IMR-90 (cell line): ENCODE data around the gene HHIPL1. TPM values are rescaled to one million over a fixed set of nuclear protein-coding genes. Genes with fewer than 3 reads are reported as not detected.

Source experiments
- ATAC-seq: fragments of 200-7000 bp; cut with Tn5 transposase; 2 replicates; pipeline ENCODE4 v1.9.1; 2020; ENCODE audit warnings: low read depth, mild to moderate bottlenecking, moderate library complexity
- BruUV-seq: library from RNA; stranded (reverse); fragments of 400-500 nt; replicated peaks from 2 replicates; lab custom pipeline; 2021; lab: Mats Ljungman, UMichigan
- CTCF ChIA-PET: fragments of 300-600 bp; formaldehyde crosslinking; extraction: SDS; loops from one replicate; lab custom pipeline; 2021; ENCODE audit warnings: antibody characterized with exemption; lab: Yijun Ruan, JAX
- POLR2A ChIA-PET: fragments of 300-600 bp; sonication (Branson Sonifier 250); formaldehyde crosslinking; loops from one replicate; lab custom pipeline; 2022; ENCODE audit warnings: antibody characterized with exemption; ENCODE audit not compliant: unreplicated experiment; lab: Charles Lee
- DNase-seq: peaks from one replicate; pipeline ENCODE4 v3.0.0; 2013
- H2AFZ ChIP-seq: replicated peaks from 2 replicates; pipeline ENCODE3; 2013; ENCODE audit warnings: low read length, mild to moderate bottlenecking; ENCODE audit not compliant: poor library complexity
- H2AK5ac ChIP-seq: 2 replicates; pipeline ENCODE4 v1.6.1; 2013; ENCODE audit warnings: low read depth, low read length, inconsistent platforms
- H2AK9ac ChIP-seq: replicated peaks from 2 replicates; pipeline ENCODE3; 2013; ENCODE audit warnings: mild to moderate bottlenecking, low read depth, low read length, moderate library complexity; ENCODE audit not compliant: poor library complexity
- H2BK120ac ChIP-seq: 2 replicates; pipeline ENCODE4 v1.6.1; 2013; ENCODE audit warnings: low read depth, low read length, inconsistent platforms
- H2BK15ac ChIP-seq: 3 replicates; pipeline ENCODE4 v1.6.1; 2013; ENCODE audit warnings: low read depth, low read length, inconsistent platforms
- H2BK20ac ChIP-seq: 2 replicates; pipeline ENCODE4 v1.6.1; 2013; ENCODE audit warnings: low read depth, mild to moderate bottlenecking, inconsistent platforms, low read length, moderate library complexity
- H2BK5ac ChIP-seq: 2 replicates; pipeline ENCODE4 v1.6.1; 2013; ENCODE audit warnings: mild to moderate bottlenecking, low read depth, low read length, inconsistent platforms; ENCODE audit not compliant: poor library complexity, severe bottlenecking
- H3K14ac ChIP-seq: replicated peaks from 2 replicates; pipeline ENCODE4 v1.6.1; 2013; ENCODE audit warnings: low read depth, low read length, inconsistent platforms
- H3K18ac ChIP-seq: 2 replicates; pipeline ENCODE4 v1.6.1; 2013; ENCODE audit warnings: low read depth, low read length, control low read depth
- H3K23ac ChIP-seq: 2 replicates; pipeline ENCODE4 v1.6.1; 2013; ENCODE audit warnings: low read depth, low read length, inconsistent platforms
- H3K27ac ChIP-seq: 2 replicates; pipeline ENCODE4 v1.5.1; 2013; ENCODE audit warnings: mild to moderate bottlenecking, control low read depth, low read length; ENCODE audit not compliant: insufficient read depth
- H3K27me3 ChIP-seq: 2 replicates; pipeline ENCODE4 v1.6.1; 2013; ENCODE audit warnings: low read length; ENCODE audit not compliant: control insufficient read depth, insufficient read depth
- H3K36me3 ChIP-seq: 2 replicates; pipeline ENCODE4 v1.6.1; 2013; ENCODE audit warnings: low read length, mixed read lengths; ENCODE audit not compliant: control insufficient read depth, insufficient read depth
- H3K4ac ChIP-seq: 2 replicates; pipeline ENCODE4 v1.6.1; 2013; ENCODE audit warnings: low read depth, low read length, inconsistent platforms
- H3K4me1 ChIP-seq: 2 replicates; pipeline ENCODE4 v1.6.1; 2013; ENCODE audit warnings: low read length, mixed read lengths; ENCODE audit not compliant: control insufficient read depth, insufficient read depth
- H3K4me2 ChIP-seq: 2 replicates; pipeline ENCODE4 v1.6.1; 2013; ENCODE audit warnings: low read depth, mild to moderate bottlenecking, control low read depth, low read length, moderate library complexity
- H3K4me3 ChIP-seq: 2 replicates; pipeline ENCODE4 v1.5.1; 2013; ENCODE audit warnings: low read depth, mild to moderate bottlenecking, control low read depth, low read length, moderate library complexity; ENCODE audit not compliant: insufficient read depth
- H3K56ac ChIP-seq: 2 replicates; pipeline ENCODE4 v1.6.1; 2013; ENCODE audit warnings: low read length, inconsistent platforms; ENCODE audit not compliant: insufficient read depth; ENCODE audit errors: extremely low read depth
- H3K79me1 ChIP-seq, 2 experiments: 2 replicates each; pipeline ENCODE4 v1.6.1; 2013; ENCODE audit warnings: low read length in 2 of 2, inconsistent platforms in 1 of 2, low read depth in 1 of 2
- H3K9ac ChIP-seq: 2 replicates; pipeline ENCODE4 v1.6.1; 2013; ENCODE audit warnings: low read depth, low read length, control low read depth
- H3K9me1 ChIP-seq: 2 replicates; pipeline ENCODE4 v1.6.1; 2013; ENCODE audit warnings: low read length, inconsistent platforms; ENCODE audit not compliant: insufficient read depth
- H3K9me3 ChIP-seq: 2 replicates; pipeline ENCODE4 v1.6.1; 2013; ENCODE audit warnings: low read length; ENCODE audit not compliant: control insufficient read depth, insufficient read depth
- H4K20me1 ChIP-seq: 2 replicates; pipeline ENCODE4 v1.6.1; 2013; ENCODE audit warnings: low read length, inconsistent platforms; ENCODE audit not compliant: insufficient read depth
- H4K5ac ChIP-seq: 2 replicates; pipeline ENCODE4 v1.6.1; 2013; ENCODE audit warnings: mild to moderate bottlenecking, low read depth, low read length, control low read depth
- H4K8ac ChIP-seq, 2 experiments: 2 replicates each; pipeline ENCODE4 v1.6.1; 2013; ENCODE audit warnings: low read depth in 2 of 2, low read length in 2 of 2, control low read depth in 1 of 2, inconsistent platforms in 1 of 2
- H4K91ac ChIP-seq: 2 replicates; pipeline ENCODE4 v1.6.1; 2013; ENCODE audit warnings: low read depth, low read length, inconsistent platforms; ENCODE audit not compliant: insufficient read depth
- BHLHE40 ChIP-seq: fragments of 150-350 bp; IDR thresholded peaks from 2 replicates; pipeline ENCODE4 v1.6.1; 2016; ENCODE audit warnings: mild to moderate bottlenecking, low read depth, low read length
- CHD1 ChIP-seq: IDR thresholded peaks from 2 replicates; pipeline ENCODE4 v1.6.1; 2012; ENCODE audit warnings: low read depth, low read length, improper control_type of control experiment
- CTCF ChIP-seq: conservative IDR thresholded peaks from 2 replicates; pipeline ENCODE4 v1.5.1; 2012; ENCODE audit warnings: mild to moderate bottlenecking, low read depth, low read length, improper control_type of control experiment
- ELK1 ChIP-seq: fragments of 150-350 bp; IDR thresholded peaks from 2 replicates; pipeline ENCODE4 v1.6.1; 2016; ENCODE audit warnings: low read depth, mild to moderate bottlenecking, low read length, moderate library complexity, borderline replicate concordance
- MAZ ChIP-seq: IDR thresholded peaks from 2 replicates; pipeline ENCODE4 v1.6.1; 2012; ENCODE audit warnings: low read depth, mild to moderate bottlenecking, low read length, improper control_type of control experiment, moderate library complexity, borderline replicate concordance
- MXI1 ChIP-seq: IDR thresholded peaks from 2 replicates; pipeline ENCODE4 v1.6.1; 2012; ENCODE audit warnings: low read depth, mild to moderate bottlenecking, low read length, moderate library complexity, borderline replicate concordance
- NFE2L2 ChIP-seq: fragments of 150-350 bp; IDR thresholded peaks from 2 replicates; pipeline ENCODE4 v1.6.1; 2016; ENCODE audit warnings: low read depth, mild to moderate bottlenecking, low read length
- POLR2A ChIP-seq: IDR thresholded peaks from 2 replicates; pipeline ENCODE4 v1.6.1; 2012; ENCODE audit warnings: mild to moderate bottlenecking, low read depth, low read length
- RAD21 ChIP-seq: IDR thresholded peaks from 2 replicates; pipeline ENCODE4 v1.6.1; 2012; ENCODE audit warnings: low read length, improper control_type of control experiment
- RCOR1 ChIP-seq: IDR thresholded peaks from 2 replicates; pipeline ENCODE4 v1.6.1; 2012; ENCODE audit warnings: mild to moderate bottlenecking, low read length, improper control_type of control experiment; ENCODE audit not compliant: insufficient replicate concordance
- RFX5 ChIP-seq: IDR thresholded peaks from 2 replicates; pipeline ENCODE4 v1.8.0; 2012; ENCODE audit warnings: low read depth, mild to moderate bottlenecking, low read length, moderate library complexity
- USF2 ChIP-seq: fragments of 150-350 bp; IDR thresholded peaks from 2 replicates; pipeline ENCODE4 v1.6.1; 2017; ENCODE audit warnings: mild to moderate bottlenecking, antibody characterized with exemption, low read length, low read depth
- WGBS, 2 experiments: methylation state at CpG; one replicate each; pipeline versions ENCODE4 v1.1.5 to v1.1.7; 2013; ENCODE audit warnings: missing lambda C conversion rate in 2 of 2; ENCODE audit not compliant: insufficient read length in 1 of 2; ENCODE audit errors: extremely low coverage in 2 of 2; 5-methylcytosine and 5-hydroxymethylcytosine counted together
- dilution Hi-C: fragments of 300-500 bp; cut with HindIII; formaldehyde crosslinking; loops from one replicate; pipeline ENCODE4 v1.14.3; 2018; ENCODE audit warnings: low sequenced_read_pairs; ENCODE audit not compliant: unreplicated experiment
- in situ Hi-C: fragments of 300-500 bp; cut with MboI; formaldehyde crosslinking; loops from 3 replicates; pipeline ENCODE4 v1.14.3; 2019; ENCODE audit warnings: low sequenced_read_pairs, inconsistent platforms, mixed read lengths
- intact Hi-C: fragments of 100-400 bp; cut with micrococcal nuclease; formaldehyde crosslinking; loops from 2 replicates; pipeline ENCODE4 v1.10.0; 2022
- polyA plus RNA-seq, 3 experiments: library from polyadenylated mRNA; depleted of rRNA; stranded (reverse); fragments of >200 nt; gene quantifications; 2 replicates each; pipeline ENCODE4 v1.2.3, GENCODE V29; 2012; ENCODE audit warnings: low replicate concordance in 1 of 3
- total RNA-seq: library from RNA; depleted of rRNA; stranded (reverse); fragments of >200 nt; gene quantifications from 2 replicates; pipeline ENCODE4 v1.2.3, GENCODE V29; 2012

Gene HHIPL1
- total and polyA plus RNA-seq, 2 of the 4 experiments (the other 2 are of a cell fraction), result 0.65 to 0.72 TPM

GRCh38 chr14:99724939-99725773 is 80.2 kb downstream of the HHIPL1 start:
- Histone ChIP-seq H3K27ac (no peak overlapping the region), H2BK20ac (no peak overlapping the region), H3K14ac (no peak overlapping the region), H3K79me1 (no peaks in the 10 kb centered on the region), H3K4me1 (no peaks in the 10 kb centered on the region), H4K20me1 (no peaks in the 10 kb centered on the region), H2BK120ac (no peak overlapping the region), H3K27me3 (peaks cover 17% of the 10 kb centered on the region), H3K4ac (no peak overlapping the region), H3K9me1 (no peaks in the 10 kb centered on the region), H4K8ac (no peak overlapping the region), H2BK15ac (no peak overlapping the region), H3K56ac (no peak overlapping the region), H4K5ac (no peak overlapping the region), H3K18ac (no peak overlapping the region), H3K9me3 (no peaks in the 10 kb centered on the region), H2BK5ac (no peak overlapping the region), H4K91ac (no peak overlapping the region), H3K4me2 (no peak overlapping the region), H2AK9ac (no peak overlapping the region), H3K9ac (no peak overlapping the region), H3K23ac (no peak overlapping the region), H2AFZ (no peak overlapping the region), H2AK5ac (no peak overlapping the region), H3K4me3 (no peak overlapping the region), H3K36me3 (no peaks in the 10 kb centered on the region)
- intact Hi-C loops (no loop called here), dilution Hi-C loops (no loop called here), in situ Hi-C loops (loop anchor here (5.0 kb wide), 1 partner anchor 162 kb away; no protein-coding TSS in a partner anchor)
- DNase-seq (no peak), ATAC-seq (no peak)
- WGBS, 2 experiments, result 97% methylated on average over 7 of the region's 15 CpGs; no CpG with 5 or more reads in 1 of the 2 experiments
- no TSS peak for BruUV-seq
- CTCF ChIA-PET, result no interaction called here
- TF ChIP-seq NFE2L2, result no peak
- no peak for TF ChIP-seq USF2
- no peak for TF ChIP-seq MXI1
- TF ChIP-seq RAD21, result no peak
- TF ChIP-seq BHLHE40, result no peak
- no peak for TF ChIP-seq RCOR1
- no peak for TF ChIP-seq CTCF
- no peak for TF ChIP-seq CHD1
- TF ChIP-seq RFX5, result no peak
- TF ChIP-seq POLR2A, result no peak
- no peak for TF ChIP-seq ELK1
- no peak for TF ChIP-seq MAZ
- POLR2A ChIA-PET, result no interaction called here
